Neural cell (in vitro differentiated cells): ENCODE measurements around the gene NACA2.

Experiments used
- CTCF ChIP-seq: fragments of 450-650 bp; IDR thresholded peaks from 2 replicates; pipeline ENCODE4 v1.5.1; 2014; ENCODE audit warnings: antibody characterized with exemption, mild to moderate bottlenecking, moderate library complexity; ENCODE audit not compliant: poor library complexity, severe bottlenecking
- EP300 ChIP-seq: fragments of 450-650 bp; conservative IDR thresholded peaks from 2 replicates; pipeline ENCODE4 v1.6.1; 2014; ENCODE audit warnings: antibody characterized with exemption, mild to moderate bottlenecking, moderate library complexity; ENCODE audit not compliant: poor library complexity, severe bottlenecking
- EZH2 ChIP-seq: fragments of 200-600, 300-800 bp; shearing (Covaris generic), sonication (generic); IDR thresholded peaks from 2 replicates; pipeline ENCODE4 v1.6.1; 2014; ENCODE audit warnings: antibody characterized with exemption, low read length, borderline replicate concordance, mild to moderate bottlenecking; ENCODE audit not compliant: insufficient read depth, poor library complexity, severe bottlenecking
- POLR2AphosphoS5 ChIP-seq: IDR thresholded peaks from 2 replicates; pipeline ENCODE4 v1.6.1; 2012
- REST ChIP-seq: IDR thresholded peaks from 2 replicates; pipeline ENCODE4 v1.6.1; 2012; ENCODE audit warnings: borderline replicate concordance
- SMC3 ChIP-seq: fragments of 450-650 bp; conservative IDR thresholded peaks from 2 replicates; pipeline ENCODE4 v1.6.1; 2014; ENCODE audit warnings: antibody characterized with exemption, mild to moderate bottlenecking, moderate library complexity; ENCODE audit not compliant: poor library complexity
- TAF1 ChIP-seq: IDR thresholded peaks from 2 replicates; pipeline ENCODE4 v1.6.1; 2012; ENCODE audit warnings: low read depth

DNA sequence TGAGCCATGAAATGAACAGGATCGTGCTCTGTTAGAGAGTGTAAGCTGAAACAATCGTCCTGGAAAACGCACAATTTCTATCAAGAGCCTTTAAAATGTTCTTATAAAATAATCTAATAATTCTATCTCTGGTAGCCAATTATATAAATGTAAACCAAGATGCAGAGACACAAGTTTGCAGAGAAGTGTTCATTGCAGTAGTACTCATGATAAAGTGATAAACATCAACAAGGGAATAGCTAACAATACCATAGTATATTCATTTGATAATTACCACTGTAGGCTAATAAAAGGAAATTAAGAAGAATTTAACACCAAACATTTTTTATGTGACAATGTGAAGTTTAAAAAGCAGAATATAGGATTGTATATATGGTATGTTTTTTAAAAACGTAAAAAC is 12.4 kb downstream of the NACA2 start:
- TF ChIP-seq POLR2AphosphoS5 (no peak), CTCF (no peak), TAF1 (no peak), EZH2 (no peak), EP300 (no peak), REST (no peak), SMC3 (no peak)
